NCI-H1105 (cell line): ENCODE results near the gene HDAC5.
"Not testable (repeated sequence)": the region's sequence is repeated elsewhere in the genome, so short reads cannot be mapped to it uniquely, and the experiment has no call there.

Source experiments
- DNase-seq: peaks from one replicate; lab custom pipeline; 2025; lab: John Stamatoyannopoulos, UW

The HDAC5 gene

GRCh38 chr17:44110823-44111633 lies 12.4 kb downstream of the HDAC5 start:
- peak; percentile 90 for DNase-seq

GRCh38 chr17:44110011-44110686 lies 13.3 kb downstream of the HDAC5 start:
- no peak for DNase-seq

DNA sequence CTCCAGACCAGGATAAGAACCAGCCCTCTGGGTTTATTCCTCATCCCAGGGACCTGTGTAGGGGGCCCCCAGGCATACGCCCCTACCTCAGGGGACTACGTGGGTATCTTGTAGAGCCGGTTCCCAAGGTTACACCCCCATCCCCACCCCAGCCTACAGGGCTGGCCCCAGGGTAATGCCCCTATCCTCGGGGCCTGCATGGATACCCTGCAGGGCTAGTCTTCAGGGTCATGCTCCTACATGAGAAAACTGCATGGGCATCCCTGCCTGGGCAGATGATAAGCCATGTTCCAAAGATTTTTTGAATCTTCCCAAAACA lies 14.2 kb downstream of the HDAC5 start:
- no peak for DNase-seq

DNA sequence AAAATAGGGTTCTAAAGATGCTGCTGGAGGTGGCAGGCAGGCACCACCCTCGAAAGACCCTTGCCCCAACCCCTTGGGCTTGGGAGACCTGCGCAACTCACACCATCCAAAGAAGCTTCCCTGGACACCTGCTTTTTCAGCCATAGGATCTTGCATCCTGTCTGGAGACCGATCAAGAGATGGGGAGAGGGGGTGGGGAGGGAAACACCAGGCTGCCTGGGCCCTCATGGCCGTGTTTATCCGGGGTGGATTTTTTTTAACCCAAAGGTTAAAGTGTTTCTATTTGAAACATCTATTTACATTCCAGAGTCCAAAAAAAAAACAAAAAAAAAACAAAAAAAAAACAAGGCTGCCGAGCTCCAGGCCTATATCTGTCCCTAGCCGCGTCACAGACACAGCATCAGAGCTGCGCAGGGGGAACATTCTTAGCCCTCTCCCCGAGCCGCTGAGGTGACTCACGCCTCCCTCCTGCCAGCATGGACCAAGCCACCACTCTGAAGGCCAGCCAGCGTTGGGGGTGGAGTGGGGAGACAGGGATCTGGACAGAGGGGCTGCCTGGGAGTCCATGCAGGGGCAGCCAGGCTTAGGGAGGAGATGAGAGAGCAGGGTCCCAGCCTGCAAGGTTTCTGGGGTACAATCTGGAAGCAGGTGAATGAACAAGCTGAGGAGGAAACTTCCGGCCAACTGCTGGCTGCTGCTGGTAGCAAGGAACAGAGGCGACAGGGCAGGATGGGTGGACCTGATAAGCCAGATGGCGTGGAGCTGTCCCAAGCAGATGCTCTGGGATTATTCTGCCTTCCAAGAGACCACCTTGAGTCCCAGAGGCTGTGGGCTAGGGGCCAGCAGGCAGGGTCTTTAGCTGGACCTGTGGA lies 14.8 kb downstream of the HDAC5 start:
- DNase-seq: no peak

DNA sequence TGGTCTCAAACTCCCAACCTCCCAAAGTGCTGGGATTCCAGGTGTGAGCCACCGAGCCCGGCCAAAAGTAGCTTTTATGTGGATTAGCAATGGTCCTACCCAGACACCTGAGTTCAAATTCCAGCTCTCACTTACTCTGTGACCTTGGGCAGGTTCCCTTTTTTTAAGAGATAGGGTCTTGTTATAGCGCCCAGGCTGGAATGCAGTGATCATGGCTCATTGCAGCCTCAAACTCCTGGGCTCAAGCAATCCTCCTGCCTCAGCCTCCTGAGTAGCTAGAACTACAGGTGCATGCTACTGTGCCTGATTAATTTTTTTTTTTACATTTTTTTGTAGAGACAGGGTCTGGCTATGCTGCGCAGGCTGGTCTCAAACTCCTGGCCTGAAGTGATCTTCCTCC lies 16.6 kb downstream of the HDAC5 start:
- no peak for DNase-seq

- DNase-seq: no peak
These were observed 17.5 kb downstream of the HDAC5 start for GRCh38 chr17:44105941-44106340.

GRCh38 chr17:44105483-44105882 lies 18.0 kb downstream of the HDAC5 start:
- peak; percentile 27 for DNase-seq

DNA sequence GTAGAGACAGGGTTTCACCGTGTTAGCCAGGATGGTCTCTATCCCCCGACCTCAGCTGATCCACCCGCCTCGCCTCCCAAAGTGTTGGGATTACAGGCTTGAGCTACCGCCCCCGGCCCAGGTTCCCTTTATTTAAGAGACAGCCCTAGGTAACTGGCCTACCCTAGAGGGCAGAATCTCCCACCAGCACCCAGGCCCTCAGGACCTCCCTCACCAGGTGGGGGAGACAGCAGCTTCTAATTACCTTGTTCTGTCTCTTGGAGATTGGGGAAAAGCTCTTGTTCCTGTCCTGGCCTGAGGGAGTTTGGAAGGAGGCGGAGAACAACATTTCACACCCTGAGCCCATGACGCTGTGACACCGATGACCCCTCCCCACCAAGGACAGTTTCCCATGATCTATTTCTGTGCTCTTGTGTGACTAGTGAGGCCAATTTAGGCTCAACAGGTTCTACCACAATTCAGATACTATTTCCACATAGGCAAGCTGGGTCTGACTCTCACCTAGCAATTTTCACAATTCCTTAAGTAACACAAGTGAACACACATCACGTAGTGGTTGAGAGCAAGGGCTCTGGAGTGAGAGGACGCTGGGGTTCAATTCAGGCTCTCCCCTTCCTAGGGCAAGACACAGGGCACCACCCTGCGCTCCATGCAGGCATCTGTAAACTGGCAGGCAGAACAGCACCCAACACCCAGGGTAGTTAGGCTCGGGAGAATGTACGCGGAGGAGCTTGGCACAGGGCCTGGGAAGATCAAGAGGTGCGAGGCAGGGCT lies 20.4 kb downstream of the HDAC5 start:
- peak; percentile 19 for DNase-seq

- DNase-seq: not testable (repeated sequence)
These were observed 21.6 kb downstream of the HDAC5 start for GRCh38 chr17:44101858-44102257.

- no peak for DNase-seq
These were observed 26.1 kb downstream of the HDAC5 start for GRCh38 chr17:44097110-44097958.

DNA sequence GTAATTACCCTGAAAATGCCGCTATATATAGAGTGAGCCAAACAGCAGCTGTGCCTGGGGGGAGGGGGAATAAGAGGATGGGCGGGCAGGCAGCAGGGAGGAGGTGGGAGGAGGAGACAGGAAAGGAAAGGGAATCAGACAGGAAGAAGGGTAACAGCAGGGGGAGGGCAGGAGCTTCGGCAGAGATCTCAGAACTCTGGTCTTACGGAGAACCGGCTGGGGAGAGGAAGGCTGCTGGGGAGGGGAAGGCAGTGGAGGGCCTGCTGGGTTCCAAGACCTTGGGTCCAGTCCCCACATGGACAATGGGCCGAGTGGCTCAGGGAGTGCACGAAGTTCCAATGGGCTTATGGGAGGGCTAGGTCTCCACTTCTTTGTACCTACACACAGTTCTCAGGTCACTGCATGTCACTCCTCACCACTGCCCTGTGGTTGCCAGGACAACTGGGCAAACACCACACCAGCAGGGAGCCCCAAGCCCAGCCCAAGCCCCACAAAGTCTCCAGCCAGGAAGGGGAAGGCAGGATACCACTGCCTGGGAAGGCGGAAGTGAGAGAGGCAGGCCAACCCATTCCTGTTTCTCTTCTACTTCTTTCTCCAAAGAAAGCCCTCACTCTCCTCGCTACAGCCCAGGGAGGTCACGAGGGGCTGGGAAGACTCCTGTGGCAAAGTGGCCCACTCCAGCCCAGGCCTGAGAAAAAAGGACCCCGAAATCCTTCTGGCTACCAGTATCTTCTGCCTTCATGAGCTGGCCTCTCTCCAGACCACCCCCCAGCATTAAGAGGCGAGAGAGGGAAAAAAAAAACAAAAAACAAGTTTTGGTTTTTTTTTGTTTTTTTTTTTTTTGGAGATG lies 27.6 kb downstream of the HDAC5 start:
- DNase-seq: peak; percentile 72

GRCh38 chr17:44095388-44095646 lies 28.1 kb downstream of the HDAC5 start:
- no peak for DNase-seq

- DNase-seq: no peak
These were observed 28.6 kb downstream of the HDAC5 start for GRCh38 chr17:44094701-44095387.

DNA sequence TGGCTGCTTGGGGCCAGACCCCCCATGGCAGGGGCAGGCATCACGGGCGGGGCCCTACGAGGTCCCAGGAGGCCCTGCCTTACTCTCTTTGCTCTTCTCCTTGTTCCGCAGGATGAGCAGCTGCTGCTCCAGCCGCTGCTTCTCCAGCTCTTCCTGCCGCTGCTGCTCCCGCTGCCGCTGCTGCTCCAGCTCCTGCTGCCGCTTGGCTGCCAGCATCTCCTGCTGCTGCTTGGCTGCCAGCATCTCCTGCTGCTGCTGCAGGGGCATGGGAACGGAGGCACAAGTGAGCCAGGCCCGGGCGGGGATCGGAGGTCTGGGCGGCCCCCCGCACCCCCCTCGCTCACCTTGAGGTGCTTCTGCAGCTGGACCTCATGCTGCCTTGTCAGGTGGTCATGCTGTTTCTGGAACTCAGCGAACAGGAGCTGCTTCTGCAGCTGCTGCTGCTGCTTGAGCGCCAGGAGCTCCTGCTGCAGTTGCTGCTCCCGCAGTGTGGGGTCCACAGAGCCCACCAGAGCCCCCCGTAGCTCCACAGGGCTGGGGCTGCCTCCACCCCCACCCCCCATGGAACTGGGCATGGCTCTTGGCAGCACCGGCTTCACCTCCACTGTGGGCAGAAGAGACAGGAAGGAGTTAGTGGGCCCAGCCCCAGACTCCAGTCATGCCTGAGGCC lies 30.1 kb downstream of the HDAC5 start:
- no peak for DNase-seq

DNA sequence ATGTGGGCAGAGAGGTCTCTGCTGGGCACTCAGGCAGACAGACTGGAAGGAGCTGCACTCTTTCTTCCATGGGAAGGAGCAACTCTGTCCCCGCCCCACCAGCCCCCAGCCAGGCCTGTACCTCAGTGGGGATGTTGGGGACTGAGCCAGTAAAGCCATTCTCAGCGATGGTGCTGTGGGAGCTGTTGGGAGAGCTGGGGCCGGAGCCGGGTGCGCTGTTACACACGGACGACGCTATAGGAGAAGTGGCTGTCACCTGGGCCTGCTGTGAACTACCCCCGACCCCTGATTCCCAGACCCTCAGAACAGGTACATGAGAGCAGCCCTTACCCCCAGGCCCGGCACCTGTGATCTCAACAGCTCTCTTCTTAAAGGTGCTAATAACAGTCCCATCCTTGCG lies 31.4 kb downstream of the HDAC5 start:
- DNase-seq: no peak

- DNase-seq: no peak
These were observed 32.0 kb downstream of the HDAC5 start for GRCh38 chr17:44091200-44091997.

DNA sequence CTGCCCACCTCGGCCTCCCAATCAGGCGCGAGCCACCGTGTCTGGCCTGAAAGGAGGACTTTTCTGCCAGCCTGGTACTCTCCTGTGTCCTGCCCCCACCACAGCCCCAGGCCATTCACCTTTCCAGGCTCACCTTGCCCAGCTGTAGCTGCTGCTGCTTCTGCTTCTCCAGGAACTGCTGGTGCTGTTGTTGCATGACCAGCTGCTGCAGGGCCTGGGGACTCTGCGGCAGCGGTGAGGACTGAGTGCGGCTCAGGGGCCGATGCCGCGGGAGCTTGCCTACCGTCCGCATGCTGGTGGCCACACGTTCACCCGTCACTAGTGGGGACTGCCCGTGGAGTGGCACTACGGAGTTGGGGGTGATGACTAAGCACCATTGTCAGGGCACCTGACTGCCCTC lies 35.2 kb downstream of the HDAC5 start:
- DNase-seq: no peak

DNA sequence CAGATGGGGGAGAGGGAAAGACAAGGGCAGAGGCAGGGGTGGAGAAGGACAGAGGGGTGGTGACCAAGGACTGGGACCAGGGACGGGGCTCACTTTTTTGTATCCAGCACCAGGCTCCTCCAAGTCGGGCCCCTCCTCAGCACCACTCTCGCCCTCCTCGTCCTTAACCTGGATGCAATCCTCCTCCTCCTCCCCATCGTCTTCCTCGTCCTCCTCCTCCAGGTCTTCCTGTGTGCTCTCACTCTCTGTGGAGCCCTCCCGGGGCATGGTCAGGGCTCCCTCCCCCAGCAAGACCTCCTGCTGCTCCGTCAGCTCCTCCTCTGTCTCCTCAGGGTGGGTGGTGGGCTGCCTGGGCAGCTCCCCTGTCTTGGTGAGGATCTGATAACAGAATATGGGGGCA lies 36.1 kb downstream of the HDAC5 start:
- DNase-seq: no peak
